MV-4-11 (cell line): ENCODE data around the gene KRT72.
A peak's percentile ranks its signal among the peaks of the same experiment; 100 is the strongest.

Experiments used
- DNase-seq: peaks from one replicate; lab custom pipeline; 2025; lab: John Stamatoyannopoulos, UW

The KRT72 gene

DNA sequence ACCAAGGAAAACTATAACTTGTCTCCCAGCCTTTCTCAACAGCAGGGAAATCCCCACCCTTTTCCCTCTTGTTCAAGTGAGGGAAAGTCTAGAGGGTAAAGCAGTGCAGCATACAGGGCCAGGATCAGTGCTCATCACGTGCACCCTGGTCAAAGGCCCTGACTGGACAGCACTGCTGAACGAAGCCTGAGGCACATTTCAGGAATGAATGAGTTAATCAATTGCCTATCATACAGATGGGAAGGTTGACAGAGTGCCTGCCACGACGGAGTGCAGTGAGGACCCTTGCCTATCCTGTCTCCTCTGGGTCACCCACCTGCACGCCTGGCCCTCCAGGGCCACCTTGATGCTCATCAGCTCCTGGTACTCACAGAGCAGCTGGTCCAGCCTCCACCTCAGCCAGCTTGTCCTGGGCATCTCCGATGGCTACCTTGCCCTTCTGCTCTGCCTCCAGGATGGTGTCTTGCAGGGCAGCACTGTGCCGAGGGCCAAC lies 28.8 kb upstream of the KRT72 start:
- no peak for DNase-seq

DNA sequence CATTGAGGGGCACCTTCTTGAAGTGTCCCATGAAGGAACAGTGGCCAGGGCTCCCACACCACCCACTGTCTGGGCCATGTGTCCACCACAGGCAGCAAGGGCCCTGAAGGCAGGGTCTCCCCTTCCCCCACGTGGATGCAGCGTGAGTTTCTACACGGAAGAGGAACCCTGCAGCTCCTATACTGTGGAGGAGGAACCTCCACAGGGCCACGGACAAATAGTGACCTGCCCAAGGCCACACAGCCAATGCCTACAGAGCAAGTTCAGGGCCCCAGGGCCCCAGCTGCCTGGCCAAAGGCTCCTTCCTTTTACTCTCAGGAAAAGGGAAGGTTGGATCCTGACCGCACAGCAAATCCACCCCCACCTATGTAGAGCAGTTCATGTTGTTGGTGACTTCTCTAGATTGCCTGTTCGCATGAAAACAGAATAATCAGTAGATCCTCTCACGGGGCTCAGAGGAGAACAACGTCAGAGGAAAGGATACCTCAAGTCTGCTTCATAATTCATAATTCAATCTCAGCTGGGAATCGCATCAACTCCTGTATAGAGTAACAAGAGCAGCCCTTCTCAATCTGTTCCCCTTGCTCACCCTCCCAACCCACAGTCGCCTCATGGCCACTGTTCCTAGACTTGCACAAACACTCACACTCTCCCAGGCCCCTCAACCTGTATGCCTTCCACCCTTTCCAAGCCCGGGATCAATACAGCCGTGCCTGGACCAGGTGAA lies 28.2 kb upstream of the KRT72 start:
- DNase-seq: no peak

DNA sequence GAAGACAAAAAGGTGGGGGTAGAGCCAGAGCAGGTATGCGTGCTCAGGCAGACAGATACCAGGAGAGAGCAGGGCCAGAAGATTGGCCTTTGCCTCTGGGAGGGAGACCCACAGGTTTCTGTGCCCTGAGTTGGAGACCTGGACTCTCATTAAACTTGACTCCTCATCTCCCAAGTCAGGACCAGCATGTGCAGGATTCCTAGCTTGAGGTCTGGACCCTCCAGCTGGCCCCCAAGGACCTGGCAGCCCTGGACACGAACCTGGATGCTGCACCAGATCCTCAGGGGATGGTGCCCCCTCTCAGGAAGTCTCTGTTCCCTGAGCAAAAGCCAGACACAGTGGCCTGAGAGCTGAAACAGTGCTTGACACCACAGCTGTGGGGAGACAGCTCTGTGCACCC lies 27.6 kb upstream of the KRT72 start:
- DNase-seq: no peak

DNA sequence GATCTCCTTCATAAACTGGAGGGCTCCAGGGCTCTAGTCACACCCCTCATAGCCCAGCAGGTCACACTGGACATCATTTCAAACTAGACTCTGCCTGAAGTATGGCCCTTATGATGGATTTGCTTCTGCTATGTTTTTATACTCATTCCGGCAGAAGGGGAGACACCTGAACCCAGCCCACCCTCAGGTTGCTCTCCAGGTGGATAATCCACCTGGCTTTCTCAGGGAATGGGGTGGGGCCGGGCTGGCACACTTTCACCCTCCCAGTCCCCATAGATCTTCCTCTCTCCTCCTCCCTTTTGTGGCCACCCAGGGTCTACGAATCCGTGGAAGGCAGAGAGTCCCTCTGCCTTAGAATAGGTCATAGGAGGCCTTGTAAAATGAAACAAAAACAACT lies 26.8 kb upstream of the KRT72 start:
- no peak for DNase-seq

DNA sequence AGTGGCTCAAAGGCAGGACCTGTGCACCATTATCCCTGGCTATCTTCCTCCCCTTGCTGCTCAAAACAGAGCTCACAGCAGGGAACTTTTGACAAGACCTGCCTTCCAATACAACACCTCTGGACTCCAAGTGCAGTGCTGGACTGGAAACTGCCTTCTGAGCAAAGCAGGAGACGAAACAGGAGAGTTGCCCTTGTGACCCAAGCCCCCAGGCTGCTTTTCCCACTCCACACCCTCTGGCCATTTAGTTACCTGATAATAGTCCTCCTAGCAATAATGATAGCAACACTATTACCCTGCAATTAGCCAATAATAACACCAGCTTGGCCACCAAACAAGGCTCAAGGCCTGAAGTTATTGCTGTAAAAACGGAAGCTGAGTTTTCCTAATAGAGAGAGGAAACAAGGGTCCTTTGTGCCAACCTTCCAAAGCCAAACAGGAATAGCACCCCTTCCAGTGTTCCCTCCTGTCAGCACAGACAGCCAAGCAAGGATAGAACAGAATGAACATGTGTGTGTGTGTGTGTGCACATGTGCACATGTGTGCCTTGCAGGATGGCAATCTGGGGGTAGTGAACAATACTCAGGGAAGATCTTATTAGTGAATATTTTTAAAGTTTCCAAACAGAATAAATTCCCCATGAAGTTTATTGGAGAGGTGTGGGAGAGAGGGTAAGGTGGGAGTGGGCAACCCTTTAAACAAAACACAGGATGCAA lies 26.3 kb upstream of the KRT72 start:
- no peak for DNase-seq

DNA sequence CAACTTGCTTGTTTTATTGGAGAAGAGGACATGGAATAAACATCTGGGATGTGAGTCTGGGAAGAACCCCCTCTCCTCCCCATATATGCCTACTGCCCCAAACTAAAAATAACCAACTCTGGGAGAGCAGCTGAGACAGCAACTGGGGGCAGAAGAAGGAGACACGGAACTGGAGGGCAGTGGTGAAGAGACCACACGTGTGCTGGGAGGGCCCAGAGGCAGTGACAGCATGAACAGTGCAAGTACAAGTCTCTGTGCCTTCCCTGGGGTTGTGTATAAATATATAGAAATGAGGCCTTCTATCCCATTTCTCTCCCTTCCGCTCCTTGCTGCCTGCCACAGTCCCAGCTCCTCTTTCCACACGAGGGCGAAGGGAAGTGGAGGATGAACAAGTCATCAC lies 21.1 kb upstream of the KRT72 start:
- no peak for DNase-seq

DNA sequence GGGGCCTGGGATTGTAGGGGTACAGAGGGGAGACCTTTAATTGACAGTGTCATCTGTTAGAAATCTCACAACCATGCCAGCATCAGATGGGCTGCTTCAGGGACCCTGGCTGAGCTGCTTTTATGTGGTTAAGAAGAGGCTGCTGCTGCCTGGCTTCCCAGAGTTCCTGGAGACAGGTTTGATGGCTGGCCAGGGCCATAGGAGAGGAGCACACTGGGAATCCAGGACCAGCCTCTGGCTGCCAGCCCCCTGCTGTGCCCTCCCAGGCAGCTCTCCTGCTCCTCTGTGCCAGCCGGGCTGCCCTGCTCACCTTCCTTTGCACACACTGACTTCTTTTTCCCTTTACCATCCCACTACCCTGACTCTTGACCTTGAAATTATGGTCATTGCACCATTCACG lies 17.6 kb upstream of the KRT72 start:
- DNase-seq: no peak

DNA sequence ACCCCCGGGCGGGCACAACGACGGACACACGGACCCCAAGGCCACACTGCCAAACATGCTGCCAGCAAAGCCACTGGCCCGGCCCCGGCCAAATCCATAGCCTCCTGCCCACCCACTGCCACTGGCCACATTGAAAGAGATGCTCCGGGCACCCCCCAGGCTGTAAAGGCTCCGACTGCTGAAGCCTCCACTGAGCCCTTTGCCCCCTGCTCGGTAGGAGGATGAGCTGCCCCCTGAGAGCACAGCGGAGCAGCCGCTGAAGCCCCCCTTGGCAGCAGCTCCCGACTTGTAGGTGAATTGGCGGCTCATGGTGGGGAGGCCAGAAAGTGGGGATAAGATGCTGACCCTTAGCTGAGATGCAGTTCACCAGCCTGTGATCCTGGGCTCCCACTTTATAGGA lies 17.0 kb upstream of the KRT72 start, which contains the start of gene KRT73:
Gene KRT73, minus strand, starts transcription at position 344 of the 400 bp plus-strand sequence. Its CDS starts 35 bp downstream, at position 309.
- DNase-seq: no peak

DNA sequence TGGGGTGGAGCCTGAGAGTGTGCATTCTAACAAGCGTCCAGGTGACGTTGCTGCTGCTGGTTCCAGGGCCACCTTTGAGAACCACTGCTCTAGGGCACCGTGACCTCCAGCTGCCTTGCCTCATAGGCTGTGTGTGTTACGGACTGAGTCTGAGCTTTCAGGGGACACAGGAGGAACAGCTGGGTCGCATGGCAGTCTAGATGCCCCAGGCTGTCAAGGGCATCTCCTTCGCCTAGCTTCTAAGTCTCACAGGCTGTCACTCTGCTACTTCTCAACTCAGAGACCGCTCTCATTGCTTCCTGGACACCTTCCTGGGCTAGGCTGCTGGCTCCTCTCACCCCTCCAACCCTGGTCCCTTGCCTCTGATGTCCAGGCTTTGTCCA lies 16.1 kb upstream of the KRT72 start:
- no peak for DNase-seq

DNA sequence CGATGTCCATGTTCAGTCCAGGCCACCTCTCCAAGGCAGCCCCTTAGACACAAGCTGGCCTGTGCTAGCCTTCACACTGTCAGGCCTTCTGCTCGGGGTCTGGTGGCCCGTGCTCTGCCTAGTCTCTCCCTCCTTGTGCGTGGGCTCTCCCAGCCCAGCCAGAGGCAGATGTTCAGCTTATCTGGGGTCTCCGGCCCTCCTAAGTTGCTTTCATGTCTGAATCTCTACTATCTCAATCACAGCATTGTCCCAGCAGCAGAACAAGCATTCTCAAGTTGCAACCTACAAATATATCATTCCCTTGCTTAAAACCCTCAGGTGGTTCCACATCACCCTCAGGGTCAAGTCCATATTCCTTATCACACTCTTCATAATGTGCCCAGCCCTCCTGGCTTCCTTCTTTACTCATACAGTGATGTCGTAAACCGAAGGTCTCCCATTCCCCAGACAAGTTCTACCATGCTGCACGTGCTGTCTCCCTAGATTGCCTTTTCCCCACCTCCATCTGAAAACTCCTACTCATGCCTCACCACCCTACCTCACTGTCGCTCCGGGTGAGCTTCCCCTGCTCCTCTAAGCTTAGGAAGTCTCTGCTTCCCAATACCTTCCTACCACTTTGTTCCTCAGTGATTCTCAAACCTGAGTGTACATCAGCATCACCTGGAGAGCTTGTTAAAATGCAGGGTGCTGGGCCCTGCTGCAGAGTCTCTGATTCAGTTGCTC lies 15.6 kb upstream of the KRT72 start:
- no peak for DNase-seq

DNA sequence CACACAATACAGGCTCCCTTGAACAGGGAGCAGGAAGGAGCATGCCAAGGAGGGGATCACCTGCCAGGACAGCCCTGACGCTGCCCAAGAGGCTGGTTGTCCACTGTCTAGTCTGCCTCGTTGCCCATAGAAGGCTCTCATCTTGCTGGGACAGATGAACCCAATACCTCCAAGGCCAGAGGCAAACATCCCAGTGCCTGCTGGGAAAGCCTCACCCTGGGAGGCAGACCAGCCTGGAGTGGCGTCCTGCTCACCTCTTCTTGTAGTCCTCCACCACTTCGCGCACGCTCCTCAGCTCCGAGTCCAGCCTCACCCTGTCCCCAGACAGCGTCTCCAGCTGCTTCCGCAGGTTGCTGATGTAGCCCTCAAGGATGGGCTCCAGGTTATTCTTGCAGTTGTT lies 14.6 kb upstream of the KRT72 start:
- no peak for DNase-seq

DNA sequence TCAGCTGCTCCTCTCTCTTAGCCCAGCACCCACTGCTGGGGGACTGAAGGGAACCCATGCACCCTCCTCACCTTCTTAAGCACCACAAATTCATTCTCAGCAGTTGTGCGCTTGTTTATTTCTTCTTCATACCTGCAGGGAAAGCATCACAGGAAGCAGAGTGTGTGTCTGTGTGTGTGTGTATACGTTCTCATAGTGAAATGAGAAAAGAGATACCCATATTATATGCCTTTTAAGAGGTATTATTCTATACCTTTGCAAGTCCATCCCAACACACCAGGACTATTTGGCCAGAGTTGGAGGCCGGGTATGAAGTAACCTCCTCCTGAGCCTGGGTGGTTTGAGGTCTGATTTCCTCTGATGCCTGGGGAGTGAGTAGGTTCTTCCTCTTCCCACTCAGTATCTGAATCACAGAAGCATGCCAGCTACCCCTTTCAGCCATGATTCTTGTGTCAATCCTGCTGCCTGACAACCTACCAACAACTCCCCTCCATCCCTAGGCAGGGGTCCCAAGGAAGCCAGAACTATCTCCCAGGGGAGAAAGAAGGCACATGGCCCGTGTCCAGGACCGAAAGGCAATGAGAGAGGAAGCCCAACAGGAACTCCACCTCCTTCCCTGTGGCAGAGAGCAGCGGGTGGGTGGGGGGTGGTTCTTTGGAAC lies 14.1 kb upstream of the KRT72 start:
- DNase-seq: peak; percentile 51

DNA sequence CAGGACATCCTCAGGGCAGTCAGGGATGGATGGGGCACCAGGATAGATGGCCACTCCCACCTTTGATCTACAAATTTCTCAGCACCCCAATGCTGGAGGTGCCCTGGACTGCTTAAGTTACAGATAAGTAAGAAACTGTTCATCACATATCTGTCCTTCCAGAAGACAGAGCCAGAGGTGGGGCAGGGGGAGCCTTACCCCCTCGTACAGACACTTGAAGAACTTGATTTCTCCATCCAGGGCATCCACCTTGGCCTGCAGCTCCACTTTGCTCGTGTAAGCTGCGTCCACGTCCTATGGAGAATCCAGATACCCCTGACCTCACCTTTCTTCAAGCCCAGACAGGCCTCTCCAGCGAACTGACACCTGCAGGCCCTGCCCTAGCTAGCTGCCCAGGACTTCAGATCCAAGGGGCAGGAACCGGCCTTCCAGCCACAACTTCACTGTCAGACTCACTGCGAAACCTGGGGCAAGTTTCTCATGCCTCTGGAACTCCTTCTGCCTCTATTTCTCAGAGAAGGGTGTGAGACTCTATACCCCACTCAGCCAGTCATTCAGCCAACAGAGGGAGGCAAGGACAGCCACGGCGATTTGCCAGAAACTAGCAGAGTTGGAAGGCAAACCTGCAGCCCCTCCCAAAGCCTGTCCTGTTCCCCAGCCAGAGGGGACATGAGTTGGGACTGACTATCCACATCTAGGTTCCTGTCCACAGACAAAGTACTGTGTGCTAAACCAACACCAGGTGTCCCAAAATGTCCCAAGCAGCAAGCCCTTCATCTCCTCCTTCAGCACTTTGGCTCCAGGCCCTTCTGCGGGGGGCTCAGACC lies 13.3 kb upstream of the KRT72 start:
- no peak for DNase-seq

DNA sequence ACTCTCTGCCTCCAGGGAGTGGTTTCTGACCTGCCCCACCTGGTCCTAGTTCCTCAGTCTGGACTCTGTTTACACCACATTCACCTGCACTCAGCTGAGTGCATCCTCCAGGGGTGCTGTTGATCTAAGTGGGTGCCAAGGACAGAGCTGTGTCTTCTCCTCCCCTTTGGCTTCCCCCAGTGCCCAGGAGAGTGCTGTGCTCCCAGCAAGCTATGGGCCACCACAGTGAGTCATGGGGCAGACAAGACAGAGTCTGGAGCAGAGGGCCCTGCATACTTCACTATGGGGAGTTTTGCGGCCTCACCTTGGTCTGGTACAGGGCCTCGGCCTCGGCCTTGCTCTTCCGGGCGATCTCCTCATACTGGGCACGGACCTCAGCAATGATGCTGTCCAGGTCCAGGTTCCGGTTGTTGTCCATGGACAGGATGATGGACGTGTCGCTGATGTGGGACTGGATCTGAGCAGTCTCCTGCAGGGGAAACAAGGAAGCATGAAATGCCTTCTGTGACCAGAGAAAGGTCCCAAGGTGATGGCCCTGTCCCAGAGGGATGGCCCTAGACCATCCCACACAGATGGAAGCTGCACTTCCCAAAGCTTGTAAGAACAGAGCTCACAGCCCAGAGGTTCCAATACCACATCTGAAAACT lies 12.2 kb upstream of the KRT72 start:
- DNase-seq: no peak

DNA sequence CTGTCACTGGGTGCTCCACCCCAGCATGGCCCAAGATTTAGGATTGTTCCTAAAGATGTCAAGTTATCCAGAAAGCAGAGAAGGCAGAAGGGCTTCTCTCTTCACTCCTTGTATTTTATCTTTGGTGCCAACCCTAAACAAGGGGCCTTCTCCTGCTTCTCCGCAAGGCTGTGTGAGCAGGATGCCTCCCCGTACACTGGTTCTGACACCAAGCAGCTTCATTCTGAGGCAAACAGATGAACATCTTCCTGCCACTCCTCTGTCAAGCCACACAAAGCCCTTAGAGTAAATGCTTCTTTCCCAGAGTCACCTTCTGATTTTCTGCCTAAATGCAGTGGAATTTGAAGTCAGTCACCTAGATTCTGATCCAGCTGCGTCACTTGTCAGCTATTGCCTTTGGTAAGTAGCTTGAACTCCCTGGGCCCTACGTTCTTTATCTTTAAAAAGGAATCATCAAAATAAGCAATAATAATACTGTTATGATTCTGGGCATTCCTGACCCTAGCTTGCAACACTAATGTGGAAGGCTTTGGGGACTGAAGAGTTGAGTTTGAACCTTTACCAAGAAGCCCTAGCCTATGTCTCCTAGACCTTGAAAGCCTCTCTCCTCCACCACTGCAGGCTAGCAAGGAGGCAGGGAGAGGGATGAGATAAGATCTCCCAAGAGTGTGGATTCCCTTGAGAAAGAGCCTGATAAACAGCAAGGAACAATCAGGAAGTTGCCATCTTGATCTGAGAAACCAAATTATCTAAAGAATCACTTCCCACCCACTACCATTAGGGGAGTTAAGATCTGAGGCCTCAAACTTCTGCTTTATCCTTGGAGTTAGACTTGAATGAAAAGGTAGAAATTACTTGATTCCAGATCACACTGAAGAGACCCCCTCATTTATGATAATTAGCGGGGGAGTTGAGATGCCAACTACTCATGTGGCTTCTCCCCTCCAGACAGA lies 11.4 kb upstream of the KRT72 start:
- no peak for DNase-seq

DNA sequence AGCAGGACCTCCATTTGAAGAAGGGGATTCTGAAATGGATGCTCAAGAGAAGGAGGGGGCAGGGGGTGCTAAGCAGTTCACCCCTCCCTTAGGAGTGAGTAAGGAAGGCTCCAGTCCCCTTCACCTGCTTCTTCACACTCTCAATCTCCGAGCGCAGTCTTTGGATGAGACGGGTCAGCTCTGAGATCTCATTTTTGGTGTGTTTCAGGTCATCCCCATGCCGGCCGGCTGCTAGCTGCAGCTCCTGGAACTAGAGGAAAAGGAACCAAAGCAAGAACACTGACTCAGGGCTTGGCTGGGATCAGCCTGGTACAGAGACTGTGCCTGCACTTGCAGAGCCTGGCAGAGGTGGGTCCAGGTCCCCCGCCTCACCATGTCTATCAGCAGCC lies 9.8 kb upstream of the KRT72 start:
- no peak for DNase-seq

DNA sequence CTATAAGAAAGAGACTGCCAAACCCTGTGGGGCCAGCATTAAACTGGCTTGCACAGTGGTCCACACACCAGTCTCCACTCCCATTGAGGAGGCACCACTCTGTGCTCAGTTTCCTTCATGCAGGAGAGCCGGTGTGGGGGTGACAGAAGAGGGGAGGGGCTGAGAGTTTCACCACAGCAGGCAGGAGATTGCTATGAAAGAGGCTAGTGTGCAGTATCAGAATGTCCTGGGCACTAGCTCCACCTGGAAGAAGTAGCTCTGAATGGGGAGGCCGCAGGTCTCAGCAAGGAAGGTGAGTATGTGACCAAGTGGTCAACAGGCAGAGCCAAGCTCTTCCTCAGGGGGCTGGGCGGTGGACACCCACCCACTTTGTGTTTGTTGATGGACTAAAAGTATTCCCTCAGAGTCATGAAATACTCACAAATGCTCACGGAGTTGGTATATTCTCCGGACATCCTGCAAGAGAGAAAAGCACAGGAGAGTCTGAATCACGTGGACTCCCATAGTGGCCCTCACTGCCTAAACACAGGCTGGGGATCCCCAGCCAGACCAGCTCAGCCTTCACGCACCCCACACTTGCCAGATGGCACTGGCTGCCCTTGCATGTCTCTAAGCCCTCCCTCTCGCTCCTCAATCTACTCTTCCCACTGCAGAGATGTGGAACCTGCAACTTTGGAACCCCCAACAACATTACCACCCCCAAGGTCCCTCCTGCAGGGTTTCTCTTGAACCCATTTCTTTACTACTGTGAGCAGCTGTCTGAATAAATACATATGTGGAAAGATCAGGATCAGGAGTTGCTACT lies 7.8 kb upstream of the KRT72 start:
- DNase-seq: no peak

DNA sequence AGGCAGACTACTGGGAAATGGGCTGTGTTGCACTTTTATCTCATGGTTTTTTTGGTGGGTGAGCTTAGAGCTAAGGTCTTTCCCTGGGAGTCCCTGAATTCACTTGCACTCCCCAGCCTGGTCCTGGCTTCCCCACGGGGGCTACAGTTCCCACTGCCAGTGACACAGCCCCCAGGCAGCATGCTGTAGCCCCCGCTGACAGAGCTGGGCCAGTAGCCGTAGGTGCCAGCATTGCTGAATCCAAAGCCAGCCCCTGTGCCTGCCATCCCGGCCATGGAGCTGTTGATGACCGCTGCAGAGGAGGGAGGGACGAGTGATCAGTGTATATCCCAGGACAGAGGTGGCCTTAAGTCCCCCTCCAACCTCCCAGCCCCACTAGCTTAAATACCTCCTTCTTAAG lies 6.9 kb upstream of the KRT72 start:
- DNase-seq: no peak

DNA sequence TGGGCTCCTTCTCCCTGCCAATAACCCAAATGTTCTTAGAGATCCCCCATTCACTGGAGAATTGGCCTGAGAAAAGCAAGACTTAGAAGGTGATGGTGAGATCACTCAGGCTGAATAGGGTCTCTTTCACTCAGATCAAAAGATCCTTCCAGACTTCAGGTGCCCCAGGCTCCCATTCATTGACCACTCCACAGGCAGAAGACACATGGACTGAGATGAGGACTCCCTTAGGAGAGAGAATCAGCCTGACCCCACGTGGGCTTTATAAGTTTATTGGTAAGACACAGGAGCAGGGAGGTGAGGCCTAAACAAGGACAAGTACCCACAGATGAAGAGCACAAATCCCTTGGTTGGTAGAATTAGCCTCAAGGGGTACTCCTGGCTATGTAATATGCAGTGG lies 6.1 kb upstream of the KRT72 start:
- DNase-seq: no peak
